HG02642 (cell line): ENCODE results near the gene TANC1.

Source experiments
- ATAC-seq: cut with Tn5 transposase; IDR thresholded peaks from one replicate; pipeline ENCODE4 v1.9.1; 2021; ENCODE audit warnings: mild to moderate bottlenecking; ENCODE audit not compliant: unreplicated experiment, poor library complexity

Gene TANC1

GRCh38 chr2:159230145-159230877 lies 261.9 kb downstream of the TANC1 start:
- ATAC-seq, result no peak

DNA sequence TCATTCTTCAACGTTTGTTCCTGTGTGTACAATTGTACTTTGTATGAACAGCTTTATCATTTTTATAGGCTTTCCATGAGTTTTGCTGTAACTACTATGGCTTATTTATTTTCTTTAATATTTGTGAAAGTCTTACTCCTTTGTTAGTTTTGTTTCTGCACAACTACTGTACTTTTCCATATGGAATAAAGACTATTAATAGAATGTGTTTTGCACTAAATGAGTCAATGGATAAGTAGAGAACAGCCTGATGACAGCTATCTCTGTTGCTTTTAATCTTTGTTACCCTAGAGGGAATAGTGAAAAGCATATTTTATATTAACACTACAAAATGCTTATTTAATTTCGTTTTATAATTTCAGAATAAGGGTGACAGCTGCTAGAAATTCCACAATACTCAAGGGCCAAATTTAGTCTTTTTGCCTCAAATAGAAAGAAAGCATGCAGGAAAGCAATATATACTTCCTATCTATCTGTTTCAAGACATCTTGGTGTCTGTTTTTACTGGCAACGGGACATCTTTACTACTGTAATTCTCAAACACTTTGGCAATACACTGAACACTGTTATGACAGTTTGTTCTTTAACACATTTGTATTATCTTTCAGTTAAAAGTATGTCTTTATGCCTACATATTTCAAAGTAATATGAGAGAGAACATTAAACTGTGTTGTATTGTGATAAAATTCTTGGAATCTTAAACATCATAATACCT lies 264.2 kb downstream of the TANC1 start:
- ATAC-seq, result no peak

DNA sequence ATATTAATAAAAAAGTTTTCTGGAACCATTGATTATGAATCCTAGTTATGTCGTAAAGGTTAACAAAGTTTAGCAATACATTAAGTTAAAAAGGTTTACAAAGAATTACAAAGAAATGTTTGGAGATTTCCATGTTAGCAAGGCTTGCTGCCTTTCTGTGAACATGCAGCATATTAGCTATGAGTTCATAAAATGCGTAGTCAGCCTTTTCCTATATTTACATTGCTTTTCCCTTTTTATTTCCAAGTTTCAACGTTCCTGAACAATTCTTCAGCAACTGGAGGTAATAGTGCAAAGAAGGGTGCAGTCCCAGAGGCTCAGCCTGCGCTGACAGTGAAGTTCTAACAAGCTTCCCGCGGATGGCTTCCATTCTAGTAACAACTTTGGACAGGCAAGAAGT lies 266.4 kb downstream of the TANC1 start:
- no peak for ATAC-seq

GRCh38 chr2:159243529-159243928 lies 275.1 kb downstream of the TANC1 start:
- no peak for ATAC-seq

DNA sequence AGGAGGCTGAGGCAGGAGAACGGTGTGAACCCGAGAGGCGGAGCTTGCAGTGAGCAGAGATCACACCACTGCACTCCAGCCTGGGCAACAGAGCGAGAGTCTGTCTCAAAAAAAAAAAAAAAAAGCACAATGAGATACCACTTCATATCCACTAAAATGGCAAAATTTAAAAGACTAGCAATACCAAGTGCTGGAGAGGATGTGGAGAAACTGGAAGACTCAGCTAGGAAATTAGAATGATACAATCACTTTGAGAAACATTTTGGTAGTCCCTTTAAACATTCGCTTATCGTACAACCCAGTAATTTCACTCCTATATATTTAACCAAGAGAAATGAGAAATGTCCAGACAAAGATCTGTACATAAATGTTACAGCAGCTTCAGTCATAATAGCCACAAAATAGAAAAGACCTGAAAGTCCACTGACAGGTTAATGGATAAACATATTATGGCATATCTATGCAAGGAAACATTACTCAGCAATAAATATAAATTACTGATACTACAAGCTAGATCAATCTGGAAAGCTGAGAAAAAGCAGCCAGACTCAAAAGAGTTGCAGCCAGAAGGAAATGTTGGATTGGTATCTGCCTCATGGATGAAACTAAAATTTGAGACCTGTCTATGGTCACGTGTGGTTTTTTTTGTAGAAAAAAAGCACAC lies 278.0 kb downstream of the TANC1 start:
- ATAC-seq, result no peak

GRCh38 chr2:159249990-159250715 lies 281.7 kb downstream of the TANC1 start:
- ATAC-seq, result peak; percentile 55

GRCh38 chr2:159251296-159252173 lies 283.1 kb downstream of the TANC1 start:
- no peak for ATAC-seq

DNA sequence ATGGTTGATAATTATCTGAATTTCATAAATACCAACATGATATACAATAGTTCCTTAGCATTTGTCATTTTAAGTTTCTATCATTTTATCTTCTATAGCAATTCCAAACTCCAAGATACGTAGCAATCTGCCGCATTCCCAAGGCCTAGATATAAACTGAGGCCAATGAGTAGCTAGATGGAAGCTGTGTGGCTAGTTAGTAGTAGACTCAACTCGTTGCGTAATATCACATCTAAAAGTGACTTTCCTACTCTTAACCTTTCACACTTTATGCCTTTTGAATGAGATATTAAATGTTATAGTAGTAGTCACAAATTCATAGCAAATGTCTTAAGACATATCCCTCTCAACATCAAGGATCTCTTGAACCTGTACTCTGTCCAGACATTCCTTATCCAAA lies 284.5 kb downstream of the TANC1 start:
- ATAC-seq, result no peak

GRCh38 chr2:159256159-159256558 lies 287.7 kb downstream of the TANC1 start:
- no peak for ATAC-seq

DNA sequence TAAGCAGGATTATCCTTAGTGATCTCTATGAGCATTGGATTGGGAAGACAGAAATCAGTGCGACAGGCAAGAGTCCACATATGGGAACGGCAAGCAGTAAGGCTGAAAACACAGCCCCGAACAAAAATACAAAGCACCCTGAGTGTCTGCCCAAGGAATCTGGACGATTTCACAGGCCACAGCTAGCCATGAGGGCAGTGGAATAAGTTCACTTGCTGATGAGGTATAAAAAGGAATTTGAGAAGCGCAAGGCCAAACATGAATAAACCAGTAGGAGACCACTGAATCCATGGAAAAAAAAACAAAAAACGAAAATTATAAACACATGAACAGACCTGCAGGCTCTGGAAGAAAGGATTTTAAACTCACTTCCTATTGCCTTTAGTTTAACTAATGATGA lies 293.8 kb downstream of the TANC1 start:
- no peak for ATAC-seq

DNA sequence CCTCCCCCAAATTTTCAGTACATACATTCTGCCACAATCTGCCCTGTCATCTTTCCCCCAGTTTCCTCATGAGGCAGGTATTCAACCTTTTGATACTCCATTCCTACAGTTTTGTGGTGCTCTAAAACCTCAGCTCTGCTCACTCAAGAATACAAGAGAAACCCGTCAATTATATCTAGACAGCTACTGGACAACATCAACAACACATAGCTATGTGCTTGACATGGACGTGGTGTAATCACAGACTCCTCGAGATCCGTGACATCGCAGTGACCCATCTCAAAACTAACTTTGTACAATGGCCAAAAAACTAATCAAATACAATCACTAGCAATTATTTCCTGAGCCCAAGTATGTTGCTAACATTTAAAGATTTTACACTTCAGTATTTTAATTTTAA lies 294.5 kb downstream of the TANC1 start:
- ATAC-seq, result no peak

GRCh38 chr2:159265171-159265576 lies 296.7 kb downstream of the TANC1 start:
- no peak for ATAC-seq

DNA sequence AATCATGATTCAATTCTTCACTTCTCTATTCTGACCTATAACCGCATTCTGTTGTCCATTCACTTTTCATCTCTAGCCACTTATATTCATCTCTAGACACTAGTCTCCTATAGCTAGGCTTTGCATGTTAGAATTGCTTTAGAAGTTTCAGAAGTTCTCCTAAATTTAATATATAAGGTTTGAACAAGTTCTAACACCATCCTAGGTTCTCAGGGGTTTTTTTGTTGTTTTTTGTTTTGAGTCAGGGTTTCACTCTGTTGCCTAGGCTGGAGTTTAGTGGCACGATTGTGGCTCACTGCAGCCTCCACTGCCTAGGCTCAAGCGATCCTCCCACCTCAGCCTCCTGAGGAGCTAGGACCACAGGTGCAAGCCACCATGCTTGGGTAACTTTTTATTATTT lies 298.1 kb downstream of the TANC1 start:
- peak; percentile 64 for ATAC-seq

GRCh38 chr2:159267921-159268320 lies 299.5 kb downstream of the TANC1 start:
- ATAC-seq, result no peak

DNA sequence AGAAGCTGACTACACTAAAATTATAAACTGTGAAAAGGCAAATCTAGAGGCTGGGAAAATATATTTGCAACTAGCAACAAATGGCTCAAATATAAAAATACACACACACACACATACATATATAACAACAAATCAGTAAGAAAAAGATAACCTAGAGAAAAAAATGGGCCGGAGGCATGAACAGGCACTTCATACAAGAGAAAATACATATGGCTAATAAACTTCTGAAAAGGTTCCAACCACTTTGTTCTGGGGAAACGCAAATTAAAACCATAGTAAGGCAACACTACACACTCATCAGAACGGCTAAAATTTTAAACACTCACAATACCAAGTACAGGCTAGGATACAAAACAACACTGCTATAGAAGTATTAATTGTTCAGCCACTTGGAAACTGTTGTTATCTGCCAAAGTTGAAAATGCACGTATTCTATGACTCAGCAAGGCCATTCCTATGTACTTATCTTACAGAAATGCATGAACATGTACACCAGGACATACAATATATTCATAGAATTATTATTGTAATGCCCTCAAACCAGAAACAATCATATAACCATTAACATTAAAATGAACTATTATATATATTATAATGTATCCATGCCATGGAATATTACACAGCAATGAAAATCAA lies 302.4 kb downstream of the TANC1 start:
- ATAC-seq, result no peak

GRCh38 chr2:159272156-159272555 lies 303.7 kb downstream of the TANC1 start:
- ATAC-seq, result no peak

GRCh38 chr2:159275111-159275510 lies 306.7 kb downstream of the TANC1 start:
- no peak for ATAC-seq

- no peak for ATAC-seq
Measured at GRCh38 chr2:159279700-159280099, 311.3 kb downstream of the TANC1 start.

- ATAC-seq, result no peak
Measured at GRCh38 chr2:159281002-159281401, 312.6 kb downstream of the TANC1 start.
